Activated effector memory CD4-positive, alpha-beta T cell treated with anti-CD3 and anti-CD28 coated beads, Interleukin-2, amount 50 U/mL, for 16 hours (primary cell): ENCODE results near the gene LFNG.

ENCODE experiments used
- DNase-seq: peaks from one replicate; pipeline ENCODE4 v3.0.0-alpha.2; 2020

The LFNG gene

DNA sequence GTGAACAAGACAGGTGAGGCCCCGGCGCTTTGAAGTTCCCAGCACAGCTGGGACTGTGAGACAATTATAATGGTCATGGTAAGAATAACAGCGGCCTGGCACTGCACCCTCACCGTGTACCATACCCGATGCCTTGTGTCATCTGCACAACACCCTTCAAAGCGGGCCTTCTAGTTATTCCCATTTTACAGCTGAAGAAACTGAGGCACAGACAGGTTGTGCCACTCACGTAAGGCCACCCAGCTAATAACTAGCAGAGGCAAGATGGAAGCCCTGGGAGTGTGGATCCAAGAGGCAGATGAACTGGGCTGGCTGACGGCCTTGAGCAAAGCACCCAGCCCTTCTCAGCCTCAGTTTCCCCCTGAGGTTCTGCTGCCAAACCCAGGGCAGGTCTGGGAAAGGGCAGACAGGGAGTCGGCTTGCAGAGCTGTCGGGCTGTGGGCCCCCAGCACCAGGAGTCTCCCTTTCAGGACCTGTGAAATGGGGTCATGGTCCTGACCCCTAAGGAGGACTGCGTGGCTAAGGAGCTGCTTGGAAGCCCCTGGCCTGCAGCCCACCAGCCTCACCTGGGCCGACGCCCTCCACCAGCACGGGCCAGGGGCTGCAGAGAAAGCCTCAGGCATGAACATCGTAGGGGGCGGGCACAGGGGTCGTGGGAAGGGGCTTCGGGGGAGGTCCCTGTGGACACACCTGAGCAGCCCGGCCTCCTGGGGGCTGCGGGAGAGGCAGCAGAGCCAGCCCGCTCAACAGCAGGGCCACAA is 15.3 kb upstream of the LFNG start:
- no peak for DNase-seq

DNA sequence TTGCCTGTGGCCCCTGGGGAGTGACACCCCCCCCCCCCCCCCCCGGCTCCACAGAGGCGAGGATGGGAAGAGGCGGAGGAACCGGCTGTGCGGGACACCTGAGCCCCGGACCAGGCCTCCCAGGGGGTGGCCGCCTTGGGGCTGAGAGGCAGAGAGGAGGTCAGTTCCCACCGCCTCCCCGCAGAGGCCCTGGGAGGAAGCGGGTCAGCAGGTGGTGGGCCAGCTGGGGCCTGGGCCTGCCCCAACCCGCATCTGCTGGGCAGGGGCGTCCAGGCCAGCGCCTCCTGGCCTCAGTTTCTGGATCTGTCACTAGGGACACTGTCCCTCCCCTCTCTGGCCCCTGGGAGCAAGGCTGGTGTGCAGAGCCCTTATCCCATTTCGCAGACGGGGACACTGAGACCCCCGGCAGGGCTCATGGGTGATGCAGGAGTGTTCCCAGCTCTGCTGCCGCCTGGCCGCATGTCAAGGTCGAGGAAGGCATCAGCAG is 14.6 kb upstream of the LFNG start:
- no peak for DNase-seq

- DNase-seq: no peak
These were observed 14.2 kb upstream of the LFNG start for GRCh38 chr7:2505401-2505800.

DNA sequence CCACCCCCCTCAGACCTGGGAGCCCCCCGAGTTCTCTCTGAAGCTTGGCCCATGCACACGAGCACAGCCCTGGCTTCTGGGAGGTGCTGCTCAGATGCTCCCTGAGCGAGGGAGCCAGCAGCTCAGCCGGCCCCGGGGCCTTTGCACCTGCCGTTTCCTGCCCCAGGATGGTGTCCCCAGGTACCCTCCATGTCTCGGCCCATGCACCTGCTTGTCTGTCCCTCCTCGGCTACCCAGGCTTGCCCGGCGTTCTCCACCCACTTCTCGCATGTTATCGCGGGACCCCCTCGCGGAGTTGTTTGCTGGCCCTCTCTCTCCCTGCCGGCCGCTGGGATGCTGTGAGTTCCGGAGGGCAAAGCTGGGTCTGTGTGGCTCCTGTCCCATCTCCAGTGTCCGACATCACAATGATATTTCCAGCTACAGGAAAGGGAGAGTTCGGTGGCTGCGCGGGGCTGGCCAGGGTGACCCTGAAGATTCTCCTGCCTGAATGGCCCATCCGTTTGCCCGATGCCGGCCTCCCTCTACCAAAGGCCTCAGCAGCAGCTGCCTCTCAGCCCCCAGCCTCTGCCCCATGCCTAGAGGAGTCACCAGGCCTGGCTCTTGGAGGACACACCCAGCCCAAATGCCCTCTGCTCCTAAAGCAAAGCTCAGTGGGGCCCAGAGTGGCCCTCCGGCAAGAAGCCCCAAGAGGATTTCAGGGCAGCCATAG is 12.2 kb upstream of the LFNG start:
- no peak for DNase-seq

- no peak for DNase-seq
These were observed 11.7 kb upstream of the LFNG start for GRCh38 chr7:2507917-2508306.

- peak; percentile 89 for DNase-seq
These were observed 11.0 kb upstream of the LFNG start for GRCh38 chr7:2508327-2509215.

DNA sequence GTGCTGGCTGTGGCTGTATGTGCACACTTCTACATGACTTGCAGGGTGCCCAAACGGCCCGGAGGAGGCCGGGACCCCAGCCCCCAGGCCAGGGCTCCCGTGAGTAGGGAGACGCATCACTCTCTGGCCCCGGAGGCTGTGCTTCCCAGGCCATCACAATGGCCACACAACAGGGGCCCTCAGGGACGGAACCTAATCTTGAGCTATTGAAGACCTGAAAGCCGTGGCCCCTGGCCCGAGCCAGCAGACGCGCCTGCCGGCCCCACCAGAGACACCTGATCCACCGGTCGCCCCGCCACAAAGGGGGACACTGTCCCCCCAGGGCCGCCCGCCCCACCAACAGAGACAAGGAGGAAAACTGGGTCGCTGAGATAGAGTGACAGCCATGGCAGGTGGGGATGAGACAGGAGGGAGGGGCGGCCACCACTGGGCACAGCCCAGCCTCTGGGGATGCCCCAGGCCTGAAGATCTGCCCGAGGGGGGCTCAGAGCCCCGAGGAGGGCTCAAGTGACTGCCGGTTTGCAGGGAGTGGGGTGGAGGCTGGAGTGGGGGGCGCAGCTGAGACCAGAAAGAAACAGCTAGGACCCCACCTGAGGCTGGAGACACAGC is 10.2 kb upstream of the LFNG start:
- DNase-seq: no peak

DNA sequence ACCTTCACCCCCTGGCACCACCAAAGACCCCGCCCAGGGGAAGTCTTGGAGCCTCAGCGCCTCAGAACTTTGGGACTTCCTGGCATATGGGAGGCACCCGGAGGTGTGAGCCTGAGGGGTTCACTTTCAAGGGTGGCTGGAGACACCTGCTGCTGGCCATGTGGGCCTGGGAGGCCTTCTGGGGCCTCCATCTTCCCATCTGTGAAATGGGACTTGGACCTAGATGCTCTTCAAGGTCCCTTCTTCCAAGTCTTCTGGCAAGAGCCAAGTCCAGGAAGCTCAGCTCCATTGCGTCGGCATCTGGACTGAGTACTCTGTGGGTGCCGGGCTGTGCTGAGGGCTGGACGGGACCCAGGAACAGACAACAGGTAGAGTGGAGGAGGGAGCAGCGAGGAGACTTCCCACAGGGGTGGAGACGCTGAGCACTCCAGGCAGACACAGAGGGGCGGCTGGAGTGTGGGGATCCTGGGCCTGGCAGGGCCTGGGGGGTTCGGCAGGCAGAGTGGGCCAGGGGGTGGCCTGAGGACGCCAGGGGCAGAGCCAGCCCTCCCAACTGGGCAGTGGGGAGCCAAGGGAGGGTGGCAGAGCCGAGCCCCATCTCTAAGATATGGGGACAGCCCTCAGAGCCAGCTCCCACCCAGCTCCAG is 9.3 kb upstream of the LFNG start:
- no peak for DNase-seq

DNA sequence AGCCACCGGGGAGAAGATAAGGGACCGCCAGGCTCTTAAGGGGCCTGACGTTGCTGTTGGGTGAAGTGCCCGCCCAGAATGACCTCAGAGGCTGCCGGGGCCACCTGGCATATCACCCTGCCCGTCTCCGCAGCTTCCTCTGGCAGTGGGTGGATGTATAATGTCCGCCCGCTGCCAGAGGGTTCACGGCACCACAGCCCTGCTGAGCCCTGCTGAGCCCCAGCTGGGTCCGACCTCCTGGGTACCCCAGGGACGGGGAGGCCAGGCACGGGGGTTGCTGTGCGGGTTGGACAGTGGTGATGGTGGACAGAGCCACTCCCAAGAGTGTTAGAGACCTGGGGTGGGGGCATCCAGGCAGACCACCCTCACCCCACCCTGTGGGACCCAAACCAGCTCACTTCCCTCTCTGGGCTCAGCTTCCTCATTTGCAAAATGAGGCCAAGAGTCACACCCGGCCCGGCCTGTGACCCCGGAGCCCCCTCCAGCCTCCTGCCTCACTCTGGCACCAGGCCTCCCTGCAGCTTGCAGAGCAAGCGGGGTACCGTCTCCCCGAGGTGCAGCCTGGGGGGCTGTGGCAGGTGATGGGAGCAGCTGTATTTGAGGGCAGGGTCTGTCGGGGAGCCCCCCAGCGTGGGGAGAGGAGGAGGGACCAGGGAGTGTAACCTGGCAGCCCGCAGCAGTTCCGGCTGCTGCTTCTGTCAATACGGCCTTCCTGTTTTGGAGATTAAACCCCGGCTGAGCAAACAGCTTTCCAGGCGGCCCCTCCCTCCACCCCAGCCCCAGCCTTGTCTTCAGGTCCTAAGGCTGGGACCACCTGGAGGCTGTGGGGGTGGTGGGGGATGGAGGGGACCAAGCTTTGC is 8.4 kb upstream of the LFNG start:
- peak; percentile 85 for DNase-seq

DNA sequence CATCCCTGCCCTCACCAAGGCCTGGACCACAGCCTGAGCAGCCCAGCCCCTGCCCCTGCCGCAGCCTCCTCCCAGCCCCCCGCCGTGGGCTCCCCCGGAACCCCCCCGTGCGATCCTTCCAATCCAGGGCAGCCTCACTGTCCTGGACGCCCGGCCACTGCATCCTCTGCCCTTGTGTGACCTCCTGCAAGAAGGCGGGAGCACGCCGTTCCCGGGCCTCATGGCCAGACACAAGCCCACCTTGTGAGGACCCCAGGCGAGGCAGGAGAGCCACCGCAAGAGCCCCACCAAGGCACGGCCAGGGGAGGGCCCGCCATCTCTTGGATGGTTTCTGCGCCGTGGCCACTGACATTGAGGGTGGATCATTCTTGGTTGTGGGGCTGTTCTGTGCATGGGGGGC is 7.8 kb upstream of the LFNG start:
- no peak for DNase-seq

DNA sequence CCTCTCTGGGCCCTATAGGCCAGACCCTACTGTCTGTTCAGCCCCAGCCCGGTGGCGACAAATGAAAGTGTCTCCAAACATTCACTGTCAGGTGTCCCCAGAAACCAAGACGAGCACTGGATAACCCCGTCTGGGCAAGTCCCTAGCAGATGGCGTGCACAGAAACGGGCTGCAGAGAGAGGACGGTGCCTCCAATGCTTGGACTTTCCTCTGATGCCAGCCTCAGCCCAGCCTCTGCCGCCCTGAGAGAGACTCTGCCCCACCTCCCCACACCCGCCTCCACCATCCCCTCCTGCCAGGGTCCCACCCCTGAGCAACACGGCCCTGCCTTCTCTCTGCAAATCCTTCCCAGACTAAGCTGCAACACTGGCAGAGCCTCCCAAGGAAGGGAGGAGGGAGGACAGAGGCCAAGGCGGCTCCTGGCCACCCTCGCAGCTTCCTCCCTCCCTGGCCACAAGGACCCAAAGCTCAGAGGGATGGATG is 7.4 kb upstream of the LFNG start:
- DNase-seq: no peak

GRCh38 chr7:2512713-2513112 is 6.9 kb upstream of the LFNG start:
- no peak for DNase-seq

GRCh38 chr7:2513702-2514101 is 5.9 kb upstream of the LFNG start:
- no peak for DNase-seq

DNA sequence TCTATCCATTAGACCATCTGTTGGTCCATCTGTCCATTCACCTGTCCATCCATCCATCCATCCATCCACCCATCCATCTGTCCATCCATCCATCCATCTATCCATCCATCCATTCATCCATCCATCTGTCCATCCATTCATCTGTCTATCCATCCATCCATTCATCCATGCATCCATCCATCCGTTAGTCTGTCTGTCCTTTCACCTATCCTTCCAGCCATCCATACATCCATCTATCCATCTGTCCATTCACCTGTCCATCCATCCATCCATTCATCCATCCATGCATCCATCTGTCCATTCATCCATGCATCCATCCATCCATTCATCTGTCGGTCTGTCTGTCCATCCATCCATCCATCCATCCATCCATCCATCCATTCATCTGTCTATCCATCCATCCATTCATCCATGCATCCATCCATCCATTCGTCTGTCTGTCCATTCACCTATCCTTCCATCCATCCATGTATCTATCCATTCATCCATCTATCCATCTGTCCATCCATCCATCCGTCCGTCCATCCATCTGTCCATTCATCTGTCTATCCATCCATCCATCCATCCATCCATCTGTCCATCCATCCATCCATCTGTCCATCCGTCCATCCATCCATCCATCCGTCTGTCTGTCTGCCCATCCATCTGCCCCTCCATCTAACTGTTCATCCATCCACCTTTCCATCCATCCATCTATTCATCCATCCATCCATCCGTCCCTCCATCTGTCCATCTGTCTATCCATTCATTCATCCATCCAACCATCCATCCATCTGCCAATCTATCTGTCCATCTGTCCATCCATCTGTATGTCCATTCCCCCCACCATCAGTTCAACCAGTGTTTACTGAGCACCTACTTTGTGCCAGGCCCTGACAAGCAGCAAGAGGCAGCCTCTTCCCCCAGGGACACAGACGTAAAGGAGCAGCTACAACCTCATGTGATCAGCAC is 4.8 kb upstream of the LFNG start:
- DNase-seq: no peak

- no peak for DNase-seq
These were observed 4.0 kb upstream of the LFNG start for GRCh38 chr7:2515424-2516193.

DNA sequence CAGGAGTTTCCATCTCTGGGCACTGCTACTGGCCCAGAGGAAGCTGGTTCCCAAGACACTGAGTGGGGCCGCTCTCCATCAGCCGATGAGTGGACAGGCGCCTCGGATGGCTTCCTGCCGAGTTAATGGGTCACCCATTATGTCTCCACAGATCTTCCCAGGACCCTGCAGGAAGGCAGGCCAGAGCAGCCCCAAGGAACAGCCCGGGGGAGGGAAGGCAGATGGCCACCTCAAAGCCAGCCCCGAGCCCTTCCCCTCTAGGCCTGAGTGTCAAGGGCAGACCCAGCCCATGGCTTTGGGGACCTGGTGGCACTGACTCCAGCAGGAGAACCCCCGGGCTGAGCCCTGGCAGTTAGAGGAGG is 3.4 kb upstream of the LFNG start:
- no peak for DNase-seq

GRCh38 chr7:2517026-2517425 is 2.5 kb upstream of the LFNG start:
- no peak for DNase-seq

DNA sequence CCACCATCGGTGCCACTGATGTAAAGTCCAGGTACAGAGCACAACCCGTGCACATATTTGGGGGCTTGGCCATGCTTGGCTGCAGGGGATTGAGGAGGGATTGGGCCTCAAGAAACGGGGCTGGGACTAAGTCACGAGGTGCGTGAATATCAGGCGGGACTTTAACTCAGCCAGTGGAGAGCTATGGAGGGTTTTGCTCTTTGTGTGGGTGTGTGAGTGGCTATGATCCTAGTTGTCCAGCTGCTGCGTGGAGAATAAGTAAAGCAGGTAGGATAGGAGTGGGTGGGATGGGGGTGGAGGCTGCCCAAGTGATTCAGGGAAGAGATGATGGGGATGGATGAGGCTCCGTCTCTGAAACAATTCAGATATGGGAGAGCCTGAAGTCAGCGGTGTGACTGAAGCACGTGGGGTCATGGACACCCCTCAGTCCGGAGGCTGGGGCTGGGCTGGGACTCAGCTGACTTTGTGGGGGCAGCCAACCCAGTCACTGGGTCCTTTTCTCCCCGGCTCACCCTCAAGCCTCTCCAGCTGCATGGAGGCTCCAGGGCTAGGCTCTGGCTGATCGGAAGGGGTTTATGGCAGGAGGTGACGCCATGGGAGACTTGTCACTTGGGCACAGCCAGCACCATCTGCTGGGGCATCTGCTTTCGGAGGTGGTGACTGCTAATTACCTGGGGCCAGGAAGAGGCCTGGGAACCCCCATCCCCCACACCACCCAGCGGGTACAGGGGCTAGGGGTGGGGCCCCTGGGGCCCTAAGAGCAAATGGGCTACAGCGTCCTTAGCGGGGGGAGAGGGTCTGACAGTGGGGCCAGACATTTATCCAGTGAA is 1.7 kb upstream of the LFNG start:
- DNase-seq: no peak

GRCh38 chr7:2518737-2519118 is 846 bp upstream of the LFNG start:
- DNase-seq: no peak
